SU-DHL-6 (cell line): ENCODE results near the gene MAK.

Source experiments
- EZH2phosphoT487 ChIP-seq: fragments of 200-600 bp; sonication (generic), shearing (Covaris generic); conservative IDR thresholded peaks from 2 replicates; pipeline ENCODE4 v1.6.1; 2018; ENCODE audit warnings: mild to moderate bottlenecking, antibody characterized with exemption, low read length, moderate library complexity, mixed read lengths
- TF ChIP-seq, protein P1 (sequence below): fragments of 200-600 bp; sonication (generic); IDR thresholded peaks from one replicate; pipeline ENCODE4 v1.5.1; 2017; ENCODE audit warnings: antibody characterized with exemption, mild to moderate bottlenecking, low read length, moderate library complexity; ENCODE audit not compliant: insufficient read depth, poor library complexity, severe bottlenecking

DNA sequence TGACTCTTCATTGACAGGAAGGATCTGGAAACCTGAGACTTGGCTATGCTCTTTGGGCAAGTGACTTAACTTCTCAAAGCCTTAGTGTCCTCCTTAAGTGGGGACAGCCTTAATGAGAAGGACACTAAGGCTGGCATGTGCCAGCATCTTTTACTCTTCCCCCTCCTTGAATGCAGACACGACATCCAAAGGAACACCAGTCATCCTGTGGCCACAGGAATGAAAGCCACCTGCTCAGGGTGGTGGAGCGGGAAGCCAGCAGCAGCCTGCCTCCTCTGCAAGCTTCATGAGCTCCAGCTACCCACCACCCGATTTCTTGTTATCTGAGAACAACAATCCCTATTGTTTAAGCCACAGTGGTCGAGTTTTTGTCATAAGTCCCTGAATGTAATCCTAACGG is 46.2 kb downstream of the MAK start:
- TF ChIP-seq, protein P1, sequence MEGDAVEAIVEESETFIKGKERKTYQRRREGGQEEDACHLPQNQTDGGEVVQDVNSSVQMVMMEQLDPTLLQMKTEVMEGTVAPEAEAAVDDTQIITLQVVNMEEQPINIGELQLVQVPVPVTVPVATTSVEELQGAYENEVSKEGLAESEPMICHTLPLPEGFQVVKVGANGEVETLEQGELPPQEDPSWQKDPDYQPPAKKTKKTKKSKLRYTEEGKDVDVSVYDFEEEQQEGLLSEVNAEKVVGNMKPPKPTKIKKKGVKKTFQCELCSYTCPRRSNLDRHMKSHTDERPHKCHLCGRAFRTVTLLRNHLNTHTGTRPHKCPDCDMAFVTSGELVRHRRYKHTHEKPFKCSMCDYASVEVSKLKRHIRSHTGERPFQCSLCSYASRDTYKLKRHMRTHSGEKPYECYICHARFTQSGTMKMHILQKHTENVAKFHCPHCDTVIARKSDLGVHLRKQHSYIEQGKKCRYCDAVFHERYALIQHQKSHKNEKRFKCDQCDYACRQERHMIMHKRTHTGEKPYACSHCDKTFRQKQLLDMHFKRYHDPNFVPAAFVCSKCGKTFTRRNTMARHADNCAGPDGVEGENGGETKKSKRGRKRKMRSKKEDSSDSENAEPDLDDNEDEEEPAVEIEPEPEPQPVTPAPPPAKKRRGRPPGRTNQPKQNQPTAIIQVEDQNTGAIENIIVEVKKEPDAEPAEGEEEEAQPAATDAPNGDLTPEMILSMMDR, result no peak
- no peak for TF ChIP-seq EZH2phosphoT487
